Adrenal gland (tissue), 12 donors: ENCODE measurements around the gene ACTN1. TPM values are rescaled to one million over a fixed set of nuclear protein-coding genes. Genes with fewer than 3 reads are reported as not detected.
A peak's percentile ranks its signal among the peaks of the same experiment; 100 is the strongest.

ENCODE experiments used
- DNase-seq, 7 donors: peaks; one replicate each; pipeline ENCODE4 v3.0.0-alpha.2; 2019 to 2020
- H3K27ac ChIP-seq, 5 donors: fragments of 200-600 bp; sonication (generic) in 4 of 5; 1 replicate in 3 of 5; 2 replicates in 2 of 5; pipeline versions ENCODE4 v1.5.1 to v1.8.0; 2016 to 2020; ENCODE audit warnings: mild to moderate bottlenecking in 1 of 5
- H3K27me3 ChIP-seq: fragments of 200-600 bp; 2 replicates; pipeline ENCODE4 v1.8.0; 2021
- H3K36me3 ChIP-seq, 2 donors: fragments of 200-600 bp; replicated peaks in 1 of 2; 1 replicate in 1 of 2; 2 replicates in 1 of 2; pipeline versions ENCODE4 v1.5.1 to v1.8.0; 2018 to 2022
- H3K4me1 ChIP-seq, 2 donors: fragments of 200-600 bp; replicated peaks in 1 of 2; 1 replicate in 1 of 2; 2 replicates in 1 of 2; pipeline versions ENCODE4 v1.5.1 to v1.8.0; 2018 to 2021
- H3K4me3 ChIP-seq, 4 donors: fragments of 200-600 bp; sonication (generic) in 3 of 4; one replicate each; pipeline ENCODE4 v1.5.1; 2016 to 2018
- H3K9me3 ChIP-seq, 3 donors: fragments of 200-600 bp; sonication (generic) in 1 of 3; replicated peaks in 1 of 3; 1 replicate in 2 of 3; 2 replicates in 1 of 3; pipeline versions ENCODE4 v1.5.1 to v1.8.0; 2016 to 2021
- CTCF ChIP-seq, 6 experiments: fragments of 450-650 bp in 4 of 6; fragments of 200-600 bp in 2 of 6; sonication (generic) in 1 of 6; IDR thresholded peaks; 1 replicate in 5 of 6; 2 replicates in 1 of 6; pipeline versions ENCODE4 v1.5.1 to v1.8.0; 2016 to 2021; ENCODE audit warnings: antibody characterized with exemption in 6 of 6, mild to moderate bottlenecking in 2 of 6, moderate library complexity in 1 of 6
- POLR2A ChIP-seq, 2 donors: fragments of 450-650 bp; IDR thresholded peaks; one replicate each; pipeline ENCODE4 v1.6.1; 2017; ENCODE audit warnings: antibody characterized with exemption in 2 of 2, mild to moderate bottlenecking in 2 of 2, moderate library complexity in 1 of 2
- WGBS, 4 donors: extraction: QIAGEN DNeasy Blood & Tissue Kit in 2 of 4; methylation state at CpG; one replicate each; pipeline versions ENCODE4 v1.1.5 to v1.1.7; 2013 to 2017; 5-methylcytosine and 5-hydroxymethylcytosine counted together
- intact Hi-C, 2 donors: fragments of 100-400 bp; cut with DNase I; formaldehyde crosslinking; loops; one replicate each; pipeline versions ENCODE4 v1.14.1 to v1.15.0; 2022 to 2023
- polyA plus RNA-seq, 3 donors: library from polyadenylated mRNA; stranded (reverse); fragments of 200-250 nt in 2 of 3; fragments of 350-450 nt in 1 of 3; fragmentation: Illumina TruSeq in 1 of 3; extraction: RNeasy Lipid Tissue Mini Kit (QIAGEN cat#74804) in 1 of 3; gene quantifications; one replicate each; pipeline ENCODE4 v1.2.3, GENCODE V29; 2013 to 2014
- total RNA-seq, 9 donors: library from RNA; depleted of rRNA in 4 of 9; stranded (reverse); fragments of >200 nt in 4 of 9; fragments of 120-200 nt in 1 of 9; fragmentation: NEBNext Ultra II Directional in 1 of 9; extraction: Animal tissue kit (Norgen Biotek cat#: 25700) in 1 of 9; gene quantifications; one replicate each; pipeline versions ENCODE4 v1.1.0 to v1.2.4, GENCODE V29; 2013 to 2023
- donor health status: healthy with polysubstance abuse.
- donor health status: Bipolar disorder and iron deficiency.
- donor health status: DM: yes; HTN: yes; CAD: no.
- donor health status: DM: no; HTN: no; CAD: no.
- donor health status: DM: no; HTN: no; CAD: no.
- donor health status: DM: yes; HTN: yes; CAD: no.

Gene ACTN1
- total and polyA plus RNA-seq, 12 donors = 11.6 to 180 (median 74.3) TPM

GRCh38 chr14:68955164-68955850, 23.8 kb downstream of the ACTN1 start:
- intact Hi-C loops = no loop called here
- WGBS, 4 donors = 66 to 80% (median 74%) methylated on average over 8 to 10 of the region's 10 CpGs
- DNase-seq = no peak
- Histone ChIP-seq H3K9me3 (no peaks in the 10 kb centered on the region), H3K4me1 (peaks cover 34 to 75% of the 10 kb centered on the region in 2 donors), H3K27me3 (no peaks in the 10 kb centered on the region), H3K4me3 (no peak overlapping the region), H3K36me3 (no peaks in the 10 kb centered on the region), H3K27ac (peak overlapping the region in 1 of 5 donors; percentile 61)
- TF ChIP-seq POLR2A (IDR thresholded peaks at IDR 0.05) (no peak), CTCF (IDR thresholded peaks at IDR 0.05) (no peak)

GRCh38 chr14:68953196-68953555, 25.9 kb downstream of the ACTN1 start:
- Histone ChIP-seq H3K4me1 (peaks cover 21 to 80% of the 10 kb centered on the region in 2 donors), H3K36me3 (no peaks in the 10 kb centered on the region), H3K9me3 (no peaks in the 10 kb centered on the region), H3K27me3 (no peaks in the 10 kb centered on the region), H3K27ac (peak overlapping the region in 2 of 5 donors; percentile 79 to 91), H3K4me3 (no peak overlapping the region)
- intact Hi-C loops = no loop called here
- TF ChIP-seq POLR2A (IDR thresholded peaks at IDR 0.05) (no peak), CTCF (IDR thresholded peaks at IDR 0.05) (no peak)
- WGBS, 4 donors = 23 to 87% (median 83%) methylated on average over 2 to 4 of the region's 4 CpGs
- no peak for DNase-seq

- TF ChIP-seq CTCF (IDR thresholded peaks at IDR 0.05) (no peak), POLR2A (IDR thresholded peaks at IDR 0.05) (no peak)
- Histone ChIP-seq H3K27me3 (no peaks in the 10 kb centered on the region), H3K4me1 (peaks cover 16 to 80% of the 10 kb centered on the region in 2 donors), H3K27ac (peak overlapping the region in 2 of 5 donors; percentile 79 to 91), H3K9me3 (no peaks in the 10 kb centered on the region), H3K4me3 (no peak overlapping the region), H3K36me3 (no peaks in the 10 kb centered on the region)
- WGBS, 4 donors = 50 to 60% (median 54%) methylated on average over 8 to 12 of the region's 12 CpGs
- no peak for DNase-seq
- intact Hi-C loops = no loop called here
Observed at GRCh38 chr14:68952531-68953195, 26.4 kb downstream of the ACTN1 start.

GRCh38 chr14:68951800-68952530, 27.1 kb downstream of the ACTN1 start:
- Histone ChIP-seq H3K9me3 (no peaks in the 10 kb centered on the region), H3K36me3 (no peaks in the 10 kb centered on the region), H3K27me3 (no peaks in the 10 kb centered on the region), H3K4me3 (no peak overlapping the region), H3K27ac (peak overlapping the region in 4 of 5 donors; percentile 38 to 91 (median 64)), H3K4me1 (peaks cover 16 to 81% of the 10 kb centered on the region in 2 donors)
- intact Hi-C loops = no loop called here
- 58 to 77% (median 73%) methylated on average over 6 to 14 of the region's 14 CpGs for WGBS, 4 donors
- TF ChIP-seq CTCF (IDR thresholded peaks at IDR 0.05) (no peak), POLR2A (IDR thresholded peaks at IDR 0.05) (no peak)
- DNase-seq = no peak
